OCI-LY1 (cell line): ENCODE data around the gene ADAMTS3.

Experiments
- H2AFZ ChIP-seq: fragments of 200-600 bp; sonication (generic), shearing (Covaris generic); 2 replicates; pipeline ENCODE4 v1.6.0; 2014; ENCODE audit warnings: antibody characterized with exemption, mild to moderate bottlenecking, low read length
- H3F3A ChIP-seq: fragments of 200-600 bp; sonication (generic), shearing (Covaris generic); 2 replicates; pipeline ENCODE4 v1.6.0; 2014; ENCODE audit warnings: mild to moderate bottlenecking, antibody characterized with exemption, low read length, moderate library complexity; ENCODE audit not compliant: insufficient read depth
- H3K27ac ChIP-seq: fragments of 200-600 bp; sonication (generic); 2 replicates; pipeline ENCODE4 v1.5.1; 2014; ENCODE audit warnings: low read length, mixed run types, mild to moderate bottlenecking, low read depth; ENCODE audit not compliant: poor library complexity, severe bottlenecking
- H3K27me3 ChIP-seq: fragments of 200-600 bp; sonication (generic); 2 replicates; pipeline ENCODE4 v1.6.0; 2014; ENCODE audit warnings: antibody characterized with exemption, mild to moderate bottlenecking, low read length, moderate library complexity; ENCODE audit not compliant: insufficient read depth
- H3K36me3 ChIP-seq: fragments of 200-600 bp; sonication (generic); 2 replicates; pipeline ENCODE4 v1.6.1; 2014; ENCODE audit warnings: mild to moderate bottlenecking, antibody characterized with exemption, low read length, moderate library complexity, mixed read lengths; ENCODE audit not compliant: insufficient read depth
- H3K4me1 ChIP-seq: fragments of 200-600 bp; sonication (generic); 2 replicates; pipeline ENCODE4 v1.5.1; 2014; ENCODE audit warnings: mild to moderate bottlenecking, low read length, moderate library complexity; ENCODE audit not compliant: insufficient read depth, severe bottlenecking
- H3K4me2 ChIP-seq: fragments of 200-600 bp; sonication (generic), shearing (Covaris generic); 2 replicates; pipeline ENCODE4 v1.6.1; 2014; ENCODE audit warnings: low read length
- H3K4me3 ChIP-seq: fragments of 200-600 bp; sonication (generic); 2 replicates; pipeline ENCODE4 v1.5.1; 2014; ENCODE audit warnings: low read length, low read depth, mild to moderate bottlenecking, mixed read lengths; ENCODE audit not compliant: poor library complexity, severe bottlenecking
- H3K79me2 ChIP-seq: fragments of 200-600 bp; shearing (Covaris generic); 2 replicates; pipeline ENCODE4 v1.6.1; 2016; ENCODE audit warnings: mixed run types, low read length, mixed read lengths; ENCODE audit not compliant: insufficient read depth
- H3K9ac ChIP-seq: fragments of 200-600 bp; sonication (generic), shearing (Covaris generic); 2 replicates; pipeline ENCODE4 v1.6.1; 2014; ENCODE audit warnings: mild to moderate bottlenecking, low read length, mixed read lengths
- H3K9me2 ChIP-seq: fragments of 200-600 bp; sonication (generic), shearing (Covaris generic); 2 replicates; pipeline ENCODE4 v1.6.1; 2014; ENCODE audit warnings: low read depth, mild to moderate bottlenecking, low read length, mixed read lengths
- H3K9me3 ChIP-seq: fragments of 200-600 bp; shearing (Covaris generic); 2 replicates; pipeline ENCODE4 v1.6.1; 2014; ENCODE audit warnings: low read length, mixed read lengths
- H4K20me1 ChIP-seq: fragments of 200-600 bp; sonication (generic), shearing (Covaris generic); 2 replicates; pipeline ENCODE4 v1.6.0; 2016; ENCODE audit warnings: mild to moderate bottlenecking, low read length; ENCODE audit not compliant: insufficient read depth
- EZH2 ChIP-seq: fragments of 200-600 bp; sonication (generic), shearing (Covaris generic); IDR thresholded peaks from 2 replicates; pipeline ENCODE4 v1.8.0; 2017; ENCODE audit warnings: borderline replicate concordance, mixed run types, mild to moderate bottlenecking, antibody characterized with exemption, low read length, moderate library complexity, mixed read lengths
- TF ChIP-seq, protein P1 (sequence below): fragments of 200-600 bp; sonication (generic), shearing (Covaris generic); IDR thresholded peaks from 2 replicates; pipeline ENCODE4 v1.5.1; 2017; ENCODE audit warnings: mild to moderate bottlenecking, antibody characterized with exemption, low read length, moderate library complexity, mixed read lengths

Gene ADAMTS3

DNA sequence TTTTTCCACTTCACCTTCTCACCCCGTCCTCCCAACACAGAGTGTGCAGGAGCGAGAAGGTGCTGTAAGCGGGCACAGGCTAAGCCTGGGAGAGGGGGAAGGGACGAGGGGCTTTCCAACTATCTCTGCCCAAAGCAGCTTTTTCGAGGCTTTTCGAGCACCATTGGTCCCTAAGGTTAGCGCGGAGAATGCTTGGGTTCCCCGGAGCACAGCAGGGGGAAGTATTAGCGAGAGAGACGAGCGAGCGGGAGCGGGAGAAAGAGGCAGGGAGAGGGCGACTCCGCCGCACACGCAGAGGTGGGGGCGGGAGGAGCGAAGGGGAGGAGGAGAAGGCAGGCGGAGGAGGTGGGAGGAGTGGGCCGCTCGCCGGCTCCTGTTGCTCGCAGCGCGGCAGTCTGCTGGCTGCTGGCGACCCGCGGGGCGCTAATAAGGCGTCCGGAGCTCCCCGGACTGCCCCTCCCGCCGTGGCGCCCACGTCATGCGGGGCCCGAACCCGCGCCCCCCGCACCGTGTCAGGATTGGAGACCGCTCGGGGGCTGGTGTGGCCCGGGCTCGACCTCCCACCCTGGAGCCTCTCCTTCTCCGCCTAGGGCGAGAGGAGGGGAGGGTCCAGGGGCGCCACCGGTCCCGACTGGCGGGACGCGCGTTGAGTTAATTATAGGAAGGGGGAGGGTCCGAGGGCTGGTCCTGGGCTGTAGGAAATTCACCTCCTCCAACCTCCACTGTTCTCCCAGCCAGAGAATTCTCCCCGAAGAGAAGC lies at the start of gene ADAMTS3:
TSS of gene ADAMTS3 (minus strand) at position 263 of the 760 bp plus-strand sequence. CDS start 459 bp downstream, outside the sequence.
- no peaks in the 10 kb centered on the region for H3K9me2 ChIP-seq
- H2AFZ ChIP-seq: no peak within 1 kb of the TSS
- TF ChIP-seq EZH2: no peak
- TF ChIP-seq, protein P1, sequence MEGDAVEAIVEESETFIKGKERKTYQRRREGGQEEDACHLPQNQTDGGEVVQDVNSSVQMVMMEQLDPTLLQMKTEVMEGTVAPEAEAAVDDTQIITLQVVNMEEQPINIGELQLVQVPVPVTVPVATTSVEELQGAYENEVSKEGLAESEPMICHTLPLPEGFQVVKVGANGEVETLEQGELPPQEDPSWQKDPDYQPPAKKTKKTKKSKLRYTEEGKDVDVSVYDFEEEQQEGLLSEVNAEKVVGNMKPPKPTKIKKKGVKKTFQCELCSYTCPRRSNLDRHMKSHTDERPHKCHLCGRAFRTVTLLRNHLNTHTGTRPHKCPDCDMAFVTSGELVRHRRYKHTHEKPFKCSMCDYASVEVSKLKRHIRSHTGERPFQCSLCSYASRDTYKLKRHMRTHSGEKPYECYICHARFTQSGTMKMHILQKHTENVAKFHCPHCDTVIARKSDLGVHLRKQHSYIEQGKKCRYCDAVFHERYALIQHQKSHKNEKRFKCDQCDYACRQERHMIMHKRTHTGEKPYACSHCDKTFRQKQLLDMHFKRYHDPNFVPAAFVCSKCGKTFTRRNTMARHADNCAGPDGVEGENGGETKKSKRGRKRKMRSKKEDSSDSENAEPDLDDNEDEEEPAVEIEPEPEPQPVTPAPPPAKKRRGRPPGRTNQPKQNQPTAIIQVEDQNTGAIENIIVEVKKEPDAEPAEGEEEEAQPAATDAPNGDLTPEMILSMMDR: no peak
- no peak within 1 kb of the TSS for H3K27ac ChIP-seq
- H3K9ac ChIP-seq: no peak within 1 kb of the TSS
- no peaks in the 10 kb centered on the region for H4K20me1 ChIP-seq
- H3K9me3 ChIP-seq: no peaks in the 10 kb centered on the region
- no peaks in the 10 kb centered on the region for H3K36me3 ChIP-seq
- H3F3A ChIP-seq: no peaks in the 10 kb centered on the region
- no peak within 1 kb of the TSS for H3K4me3 ChIP-seq
- no peaks in the 10 kb centered on the region for H3K4me1 ChIP-seq
- no peaks in the 10 kb centered on the region for H3K79me2 ChIP-seq
- no peak within 1 kb of the TSS for H3K4me2 ChIP-seq
- H3K27me3 ChIP-seq: no peaks in the 10 kb centered on the region

DNA sequence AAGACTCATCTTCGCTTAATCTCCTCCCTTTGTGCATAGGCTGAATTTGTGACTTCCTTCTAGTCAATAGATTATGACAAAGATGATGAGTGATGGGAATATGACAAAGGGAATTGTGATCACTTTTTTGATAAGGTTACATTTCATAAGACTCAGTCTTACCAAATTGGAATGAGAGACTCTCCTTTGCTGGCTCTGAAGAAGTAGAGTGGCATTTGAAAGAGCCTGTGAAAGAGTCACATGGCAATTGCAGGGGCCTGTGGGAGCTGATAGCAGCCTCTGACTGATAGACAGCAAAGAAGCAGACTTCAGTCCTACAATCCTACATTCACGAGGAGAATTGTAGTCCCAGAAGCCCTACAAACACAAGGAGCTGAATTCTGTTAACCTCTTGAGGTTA lies 44.9 kb upstream of the ADAMTS3 start:
- TF ChIP-seq EZH2: no peak
- no peak overlapping the region for H3K4me2 ChIP-seq
- no peak overlapping the region for H3K4me3 ChIP-seq
- no peak overlapping the region for H3K27ac ChIP-seq
- H4K20me1 ChIP-seq: no peaks in the 10 kb centered on the region
- H2AFZ ChIP-seq: no peak overlapping the region
- no peaks in the 10 kb centered on the region for H3K9me3 ChIP-seq
- H3K27me3 ChIP-seq: no peaks in the 10 kb centered on the region
- H3K79me2 ChIP-seq: no peaks in the 10 kb centered on the region
- no peaks in the 10 kb centered on the region for H3K9me2 ChIP-seq
- no peaks in the 10 kb centered on the region for H3F3A ChIP-seq
- no peaks in the 10 kb centered on the region for H3K36me3 ChIP-seq
- H3K4me1 ChIP-seq: no peaks in the 10 kb centered on the region
- no peak overlapping the region for H3K9ac ChIP-seq

DNA sequence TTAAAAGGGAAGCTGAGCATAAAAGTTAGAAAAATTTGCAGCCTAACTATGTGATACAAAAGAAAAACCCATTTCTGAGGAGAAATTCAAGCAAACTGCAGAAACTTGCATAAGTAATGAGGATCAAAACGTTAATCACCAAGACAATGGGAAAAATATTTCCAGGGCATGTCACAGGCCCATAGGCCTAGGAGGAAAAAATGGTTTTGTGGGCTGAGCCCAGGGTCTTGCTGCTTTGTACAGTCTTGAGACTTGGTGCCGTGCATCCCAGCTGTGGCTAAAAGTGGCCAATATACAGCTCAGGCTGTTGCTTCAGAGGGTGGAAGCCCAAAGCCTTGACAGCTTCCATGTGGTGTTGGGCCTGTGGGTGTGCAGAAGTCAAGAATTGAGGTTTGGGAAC lies 37.7 kb upstream of the ADAMTS3 start:
- H3K27me3 ChIP-seq: no peaks in the 10 kb centered on the region
- H3K9me2 ChIP-seq: no peaks in the 10 kb centered on the region
- H4K20me1 ChIP-seq: no peaks in the 10 kb centered on the region
- no peaks in the 10 kb centered on the region for H3F3A ChIP-seq
- no peaks in the 10 kb centered on the region for H3K79me2 ChIP-seq
- no peak overlapping the region for H3K9ac ChIP-seq
- no peaks in the 10 kb centered on the region for H3K9me3 ChIP-seq
- no peak overlapping the region for H2AFZ ChIP-seq
- TF ChIP-seq EZH2: no peak
- TF ChIP-seq, protein P1: no peak
- H3K4me1 ChIP-seq: no peaks in the 10 kb centered on the region
- no peaks in the 10 kb centered on the region for H3K36me3 ChIP-seq
- no peak overlapping the region for H3K27ac ChIP-seq
- no peak overlapping the region for H3K4me3 ChIP-seq
- no peak overlapping the region for H3K4me2 ChIP-seq

DNA sequence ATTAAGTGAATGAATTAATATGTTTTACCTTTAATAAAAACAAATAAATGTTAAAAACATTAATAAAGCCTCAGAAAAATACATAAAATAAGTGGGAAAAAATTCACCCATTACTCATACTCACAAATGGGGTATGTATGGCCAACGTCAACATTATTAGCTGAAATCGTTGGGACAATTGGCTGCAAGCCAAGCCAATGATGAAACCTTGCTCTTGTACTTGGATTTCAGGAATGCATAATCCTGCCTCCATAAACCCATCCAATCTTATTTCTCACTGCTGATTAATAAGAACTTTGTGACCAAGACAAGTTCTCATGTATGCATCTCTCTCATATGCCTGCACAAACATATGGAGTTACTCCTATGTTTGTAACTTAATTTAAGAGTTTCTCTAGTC lies 35.3 kb upstream of the ADAMTS3 start:
- no peaks in the 10 kb centered on the region for H3K79me2 ChIP-seq
- H3K9ac ChIP-seq: no peak overlapping the region
- no peak overlapping the region for H3K4me3 ChIP-seq
- H3K27ac ChIP-seq: no peak overlapping the region
- H3F3A ChIP-seq: no peaks in the 10 kb centered on the region
- H3K4me2 ChIP-seq: no peak overlapping the region
- H4K20me1 ChIP-seq: no peaks in the 10 kb centered on the region
- no peaks in the 10 kb centered on the region for H3K9me2 ChIP-seq
- H3K36me3 ChIP-seq: no peaks in the 10 kb centered on the region
- H3K9me3 ChIP-seq: no peaks in the 10 kb centered on the region
- TF ChIP-seq EZH2: no peak
- TF ChIP-seq, protein P1: no peak
- no peaks in the 10 kb centered on the region for H3K27me3 ChIP-seq
- H2AFZ ChIP-seq: no peak overlapping the region
- no peaks in the 10 kb centered on the region for H3K4me1 ChIP-seq
